ENCODE results near the gene CRACR2A.

CRACR2A gene

DNA sequence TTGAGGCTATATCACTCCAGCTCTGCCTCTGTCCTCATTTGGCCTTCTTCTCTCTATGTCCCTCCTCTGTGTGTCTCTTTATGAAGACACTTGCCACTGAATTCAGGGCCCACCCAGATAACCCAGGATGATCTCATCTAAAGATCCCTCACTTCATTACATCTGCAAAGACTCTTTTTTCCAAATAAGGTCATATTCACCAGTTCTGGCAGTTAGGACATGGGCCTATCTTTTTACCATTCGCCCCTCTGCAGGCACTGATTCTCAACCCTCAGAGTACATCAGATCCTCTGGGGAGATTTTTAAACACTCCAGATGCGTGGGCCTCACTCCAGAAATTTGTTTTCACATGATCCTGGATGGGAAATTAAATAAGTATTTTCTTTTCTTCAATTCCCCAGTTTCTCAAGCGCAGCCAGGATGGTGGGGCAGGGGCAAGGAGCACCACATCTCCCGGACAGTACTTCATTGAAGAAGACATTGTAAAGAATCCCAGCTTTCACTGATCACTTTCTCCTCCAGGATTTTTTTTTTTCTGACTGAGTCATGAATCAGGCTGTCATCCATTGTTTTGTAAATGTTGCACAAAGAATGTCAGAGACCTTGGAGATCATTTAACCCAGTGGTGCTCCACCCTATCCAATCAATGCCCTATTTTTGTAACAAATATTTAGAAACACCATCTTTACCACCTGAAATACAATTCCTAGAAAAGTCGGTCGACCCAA is 27.4 kb downstream of the CRACR2A start:
- no peak for DNase-seq (ENCODE audit: low read depth)

DNA sequence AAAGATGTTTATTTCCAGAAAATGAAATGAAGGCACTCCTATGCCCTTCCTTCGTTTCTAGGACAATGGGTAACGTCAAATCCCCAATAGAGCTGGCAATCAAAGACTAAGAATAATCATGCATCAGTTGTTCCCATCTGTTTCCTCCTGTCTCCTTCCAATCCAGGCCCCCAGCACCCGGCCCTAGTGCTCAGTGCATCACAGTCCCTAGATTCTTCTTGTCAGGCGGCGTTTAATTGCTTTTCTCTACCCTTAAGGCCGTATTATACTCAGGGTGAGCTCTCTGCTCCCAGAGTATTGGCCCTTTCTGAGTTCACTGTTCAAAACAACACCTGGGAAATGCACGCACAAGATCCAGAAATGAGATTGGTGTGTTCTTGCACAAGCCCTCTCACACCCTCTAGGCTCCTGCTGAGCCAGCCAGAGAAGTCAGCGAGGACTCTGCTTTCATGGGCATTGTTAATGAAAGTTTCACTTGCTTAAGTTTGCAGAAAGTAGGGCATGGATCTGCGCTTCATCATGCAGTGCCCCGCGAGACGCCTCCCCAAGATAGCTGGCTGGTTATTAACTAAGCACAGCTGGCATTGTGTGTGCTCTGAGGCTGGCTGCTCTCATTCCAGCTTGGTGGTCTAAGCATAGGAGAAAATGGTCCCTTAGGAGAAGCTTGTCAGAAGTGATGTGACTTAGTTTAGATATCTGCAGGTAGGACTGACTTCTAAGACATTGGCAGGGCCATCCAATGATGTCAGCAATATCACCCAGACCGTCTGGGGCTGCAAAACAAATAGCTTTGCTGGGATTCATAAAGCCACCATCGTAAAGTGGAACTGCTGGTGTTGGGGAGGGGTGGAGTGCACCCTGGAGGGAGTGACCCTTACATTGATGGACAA is 28.7 kb downstream of the CRACR2A start:
- DNase-seq (ENCODE audit: low read depth) = no peak

DNA sequence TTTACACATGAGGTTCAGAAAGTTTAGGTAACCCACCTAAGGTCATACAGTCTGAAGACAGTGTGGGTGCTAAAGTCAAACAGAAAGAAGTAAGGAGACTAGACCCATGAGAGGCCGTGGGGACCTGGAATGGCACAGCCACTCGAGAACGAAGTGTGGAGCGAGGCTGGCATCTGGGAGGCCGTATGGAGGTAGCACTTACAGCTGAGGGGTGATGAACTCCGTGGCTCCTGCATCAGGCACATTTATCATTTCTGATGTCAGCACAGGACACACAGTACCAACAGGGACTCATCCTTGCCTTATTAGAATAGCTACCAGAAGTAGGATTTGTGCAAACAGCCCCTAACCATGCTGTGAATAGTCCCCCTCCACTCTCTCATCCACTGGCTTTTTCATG is 30.5 kb downstream of the CRACR2A start:
- DNase-seq (ENCODE audit: low read depth) = no peak

DNA sequence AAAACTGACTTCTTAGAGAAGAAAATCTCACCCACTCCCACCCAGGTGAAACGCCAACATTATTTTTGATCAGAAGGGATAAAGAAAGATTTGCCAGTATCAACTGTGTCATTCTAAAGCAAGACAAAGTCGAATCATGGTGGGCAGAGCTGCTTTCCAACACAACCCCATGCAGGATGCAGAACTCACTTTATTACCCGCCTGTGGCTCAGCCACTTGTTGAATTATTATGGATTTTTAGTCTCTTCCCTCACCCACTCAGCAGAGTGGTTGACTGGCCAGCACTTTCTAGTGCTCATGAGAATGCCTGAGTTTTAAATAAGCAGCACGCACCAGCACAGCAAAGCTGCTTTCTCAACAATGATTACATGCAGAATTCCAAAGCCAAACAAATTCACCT is 32.1 kb downstream of the CRACR2A start:
- DNase-seq (ENCODE audit: low read depth) = no peak

DNA sequence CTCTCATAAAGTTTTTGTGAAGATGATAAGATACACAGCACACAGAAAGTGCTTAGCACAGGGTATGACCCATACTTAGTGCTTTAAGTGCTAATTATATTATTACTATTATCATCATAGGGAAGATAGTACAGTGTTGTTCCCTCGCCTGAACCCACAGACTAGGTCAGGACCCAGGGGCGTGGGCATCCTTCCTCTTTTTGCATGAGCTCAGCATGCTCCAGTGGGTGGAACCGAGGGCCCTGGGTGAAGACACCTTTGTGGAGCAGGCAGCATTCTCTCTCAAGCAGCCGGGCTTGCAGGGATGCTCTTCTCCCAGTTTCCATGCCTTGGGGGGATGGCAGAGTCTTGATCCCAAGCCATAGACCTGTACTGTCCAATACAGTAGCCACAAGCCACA is 34.8 kb downstream of the CRACR2A start:
- no peak for DNase-seq (ENCODE audit: low read depth)

DNA sequence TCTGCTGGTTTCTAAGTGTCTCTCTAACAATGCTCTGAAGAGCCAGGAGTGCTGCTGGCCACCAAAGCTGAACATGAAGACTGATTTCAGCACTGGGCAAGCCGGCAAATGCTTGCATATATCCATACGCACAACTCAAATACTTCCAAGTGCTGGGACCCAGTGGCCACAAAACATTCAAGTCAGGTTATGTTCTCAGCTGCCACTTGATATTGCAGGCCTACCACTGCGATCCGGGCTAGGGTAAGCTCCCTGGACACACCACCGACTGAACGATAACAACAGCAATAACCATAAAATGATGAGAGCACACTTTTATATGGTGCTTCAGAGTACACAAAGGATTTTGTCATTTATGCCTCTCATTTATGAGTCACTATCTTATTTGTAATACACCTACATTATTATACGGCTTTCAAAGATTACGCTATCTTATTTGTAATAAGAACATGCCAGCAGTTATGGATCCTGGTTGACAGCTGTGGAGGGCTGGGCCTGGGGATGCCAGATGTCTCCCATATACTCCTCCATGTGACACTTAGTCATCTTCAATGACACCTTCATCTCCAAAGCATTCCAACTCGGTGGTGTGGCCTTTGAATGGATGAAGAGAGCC is 35.5 kb downstream of the CRACR2A start:
- no peak for DNase-seq (ENCODE audit: low read depth)

DNA sequence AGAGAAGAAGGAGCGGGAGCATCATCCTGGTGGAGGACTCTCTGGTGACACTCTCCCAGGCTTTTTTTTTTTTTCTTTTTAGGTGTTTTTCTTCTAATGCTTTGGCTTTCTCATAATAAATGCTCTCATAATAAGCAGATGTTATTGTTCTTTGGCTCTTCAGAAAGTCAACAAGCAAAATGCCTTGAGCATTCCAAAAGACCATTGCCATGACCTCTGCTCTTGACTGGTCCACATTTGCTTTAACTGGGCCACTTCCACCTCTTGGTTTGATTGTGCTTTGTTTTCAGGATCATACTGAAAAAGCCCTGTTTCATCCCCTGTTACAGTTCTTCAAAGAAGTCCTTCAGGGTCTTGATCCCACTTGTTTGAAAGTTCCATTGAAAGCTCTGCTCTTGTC is 36.9 kb downstream of the CRACR2A start:
- no peak for DNase-seq (ENCODE audit: low read depth)

DNA sequence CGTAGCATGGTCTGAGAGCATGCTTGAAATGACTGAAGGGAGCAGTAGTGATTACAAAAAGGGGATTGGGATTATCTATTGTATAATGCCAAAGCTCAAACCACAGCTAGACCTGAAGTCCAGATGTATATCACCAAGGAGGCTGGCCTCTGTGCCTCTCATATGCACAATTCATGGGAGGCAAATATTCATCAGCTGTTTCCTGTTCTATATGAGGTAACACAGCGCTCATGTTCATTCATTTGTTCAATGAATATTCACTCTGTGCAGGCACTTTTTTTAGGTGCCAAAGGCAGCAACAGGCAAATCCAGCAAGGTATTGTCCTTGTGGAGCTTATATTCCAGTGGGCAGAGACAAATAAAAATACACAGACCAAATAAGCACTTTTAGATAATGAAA is 39.0 kb downstream of the CRACR2A start:
- no peak for DNase-seq (ENCODE audit: low read depth)

DNA sequence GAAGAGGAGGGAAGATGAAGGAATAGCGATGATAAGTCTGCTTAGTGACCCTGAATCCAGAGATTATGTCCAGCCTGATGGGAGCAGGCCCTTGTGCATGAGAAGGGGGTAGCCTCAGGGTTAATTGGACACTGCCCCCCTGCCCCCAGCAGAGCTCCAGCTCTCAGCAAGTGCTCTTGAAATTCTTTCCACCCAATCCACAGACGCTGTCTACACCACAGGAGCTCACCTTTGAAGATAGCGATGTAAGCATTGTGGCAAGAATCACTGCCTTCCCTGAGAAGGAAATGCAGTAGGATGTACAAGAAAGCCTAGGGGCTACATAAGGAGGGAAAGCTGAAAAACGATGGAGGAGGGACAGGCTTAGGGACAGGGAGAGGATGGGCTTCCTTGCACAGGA is 39.4 kb downstream of the CRACR2A start:
- DNase-seq (ENCODE audit: low read depth) = no peak

DNA sequence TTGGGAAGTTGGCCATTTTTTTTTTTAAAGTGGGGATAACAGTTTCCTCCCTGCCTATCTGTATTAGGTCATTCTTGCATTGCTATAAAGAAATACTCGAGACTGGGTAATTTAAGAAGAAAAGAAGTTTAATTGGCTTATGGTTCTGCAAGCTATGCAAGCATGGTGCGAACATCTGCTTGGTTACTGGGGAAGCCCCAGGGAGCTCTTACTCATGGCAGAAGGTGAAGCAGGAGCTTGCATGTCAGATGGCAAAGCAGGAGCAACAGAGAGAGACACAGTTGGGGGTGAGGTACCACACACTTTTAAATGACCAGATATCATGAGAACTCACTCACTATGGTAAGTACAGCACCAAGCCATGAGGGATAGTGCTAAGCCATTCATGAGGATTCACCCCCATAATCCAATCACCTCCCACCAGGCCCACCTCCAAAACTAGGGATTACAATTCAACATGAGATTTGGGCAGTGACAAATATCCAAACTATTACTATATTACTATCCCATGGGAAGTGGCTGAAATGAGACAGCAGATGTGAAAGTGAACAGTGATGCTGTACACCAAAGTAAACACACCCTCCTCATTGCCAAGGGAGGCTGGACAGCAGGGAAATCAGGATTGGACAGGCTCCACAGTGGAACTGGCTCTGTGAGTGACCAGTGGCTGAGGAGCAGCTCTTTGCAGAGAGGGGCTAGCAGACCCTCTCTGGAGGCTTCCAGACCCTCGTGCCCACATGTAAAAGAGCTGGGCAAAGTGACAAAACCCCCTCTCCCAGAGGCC is 40.5 kb downstream of the CRACR2A start:
- DNase-seq (ENCODE audit: low read depth) = no peak

DNA sequence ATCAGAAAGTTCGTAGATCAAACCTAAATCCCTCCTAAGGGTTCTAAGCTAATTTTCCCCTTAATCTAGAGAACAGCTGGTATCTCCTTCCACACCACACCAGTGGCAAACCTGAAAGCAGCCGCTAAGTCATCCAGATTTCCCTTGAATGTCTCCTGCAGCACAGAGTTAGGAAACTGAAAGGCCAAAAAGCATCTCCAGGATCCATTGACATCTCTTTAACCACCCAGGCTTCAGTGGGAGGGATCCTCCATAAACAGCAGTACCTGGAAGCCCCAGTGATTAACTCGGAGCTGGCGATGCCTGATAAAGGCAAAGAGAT is 47.6 kb downstream of the CRACR2A start:
- no peak for DNase-seq (ENCODE audit: low read depth)

DNA sequence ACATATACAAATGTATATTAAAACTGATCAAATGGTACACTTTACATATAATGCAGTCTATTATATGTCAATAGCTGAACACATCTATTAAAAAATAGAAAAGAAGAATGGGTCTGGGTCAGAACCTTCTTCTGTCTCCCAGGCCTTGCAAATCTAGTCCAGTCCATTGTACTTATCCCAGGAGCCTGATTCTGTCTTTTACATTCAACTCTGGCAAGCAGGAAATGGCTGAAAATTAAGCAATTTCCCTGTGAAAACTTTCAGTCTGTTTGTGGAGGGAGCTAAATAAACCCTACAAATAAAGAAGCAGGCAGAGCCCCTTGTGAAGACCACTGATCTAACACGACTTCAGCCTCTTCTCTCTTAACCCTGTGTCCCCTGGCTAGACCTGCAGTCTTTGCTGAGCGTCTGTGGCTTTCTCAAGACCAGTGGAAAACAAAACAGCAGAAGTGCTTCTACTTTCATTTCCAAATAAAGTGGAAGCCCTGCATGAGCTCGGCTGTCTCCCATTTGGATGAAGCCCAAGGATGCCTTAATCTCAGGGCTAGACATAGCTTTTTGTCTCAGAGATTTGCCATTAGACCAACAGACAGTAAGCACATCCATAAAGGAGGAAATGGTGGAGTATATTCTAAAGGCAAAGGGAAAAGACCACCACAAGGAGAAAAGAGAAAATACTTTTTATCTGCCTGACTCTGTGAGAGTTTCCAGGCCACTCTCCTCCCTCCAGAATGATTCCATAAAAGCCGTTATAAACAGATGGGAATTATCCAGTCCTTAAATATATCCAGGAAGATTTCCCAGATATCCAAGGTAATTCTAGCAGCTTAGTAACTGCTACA is 48.2 kb downstream of the CRACR2A start:
- DNase-seq (ENCODE audit: low read depth) = no peak

DNA sequence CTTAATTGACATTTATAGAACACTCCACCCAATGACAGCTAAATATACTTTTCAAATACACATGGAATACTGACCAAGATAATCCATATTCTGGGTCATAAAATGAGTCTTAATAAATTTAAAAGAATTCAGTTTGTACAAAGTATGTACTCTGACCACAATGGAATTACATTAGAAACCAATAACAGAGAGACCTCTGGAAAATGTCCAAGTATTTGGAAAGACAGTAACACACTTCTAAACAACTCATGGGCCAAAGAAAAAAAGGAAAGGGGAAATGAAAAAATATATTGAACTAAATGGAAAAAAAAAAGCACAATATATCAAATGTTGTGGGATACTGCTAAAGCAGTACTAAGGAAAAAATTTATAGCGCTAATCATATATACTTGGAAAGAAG is 52.0 kb downstream of the CRACR2A start:
- DNase-seq (ENCODE audit: low read depth) = peak; percentile 35

DNA sequence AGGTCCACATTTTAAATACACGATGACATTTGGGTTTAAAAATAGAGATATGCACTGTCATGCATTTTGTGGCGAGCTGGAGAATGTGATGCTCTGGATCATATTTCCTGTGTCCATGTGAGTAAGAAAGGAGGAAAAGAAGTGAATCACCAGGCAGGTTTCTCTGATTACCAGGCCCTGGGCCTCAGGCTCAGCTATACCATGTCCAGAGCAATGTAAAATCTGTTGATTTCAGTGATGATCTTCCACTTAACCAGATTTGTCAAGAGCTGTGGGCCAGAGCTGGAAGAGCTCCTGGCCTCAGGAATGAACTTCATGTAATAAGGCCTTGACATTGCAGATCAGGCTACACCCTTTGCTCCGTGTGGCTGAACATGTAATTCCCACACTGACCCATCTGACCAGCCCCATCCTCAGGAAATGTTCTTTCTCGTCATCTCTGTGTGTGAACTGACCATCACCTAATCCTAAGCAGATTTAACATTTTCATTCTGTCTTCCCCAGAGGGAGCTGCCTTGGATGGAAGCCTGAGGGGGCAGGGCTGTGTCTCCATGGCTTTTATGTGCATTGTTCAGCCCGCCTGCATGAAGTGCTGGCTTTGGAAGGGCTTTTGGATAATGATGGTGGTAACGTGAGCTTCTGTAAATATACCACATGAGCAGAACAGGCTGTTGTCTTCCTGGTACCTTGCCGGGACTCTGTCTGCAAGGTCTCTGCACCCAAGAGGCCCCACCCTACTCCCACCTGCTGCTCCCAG is 54.5 kb downstream of the CRACR2A start:
- DNase-seq (ENCODE audit: low read depth) = peak; percentile 94

DNA sequence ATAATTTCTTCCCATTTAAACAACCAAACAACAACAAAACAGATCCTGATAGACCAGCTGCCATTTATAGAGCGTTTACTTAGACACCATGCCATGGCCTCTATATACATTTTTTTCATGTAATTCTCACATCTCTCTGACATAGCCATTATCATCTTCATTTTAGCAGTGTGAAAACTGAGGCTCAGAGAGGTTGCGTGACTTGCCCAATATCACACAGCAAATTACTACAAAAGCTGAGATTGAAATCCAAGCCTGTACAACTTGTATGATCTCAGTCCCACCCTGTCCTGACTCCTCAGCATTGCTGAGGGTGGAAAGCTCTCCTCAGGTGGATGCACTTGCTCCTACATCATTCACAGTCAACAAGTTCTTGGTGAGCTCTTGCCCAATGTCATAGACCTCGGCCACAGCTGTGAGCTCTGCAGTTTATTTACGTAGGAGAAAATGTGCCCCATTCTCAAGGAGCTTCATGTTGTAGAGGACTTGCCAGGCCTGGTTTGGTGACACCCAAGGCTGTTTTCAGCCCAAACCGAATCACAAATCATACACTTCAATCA is 55.5 kb downstream of the CRACR2A start:
- DNase-seq (ENCODE audit: low read depth) = no peak

DNA sequence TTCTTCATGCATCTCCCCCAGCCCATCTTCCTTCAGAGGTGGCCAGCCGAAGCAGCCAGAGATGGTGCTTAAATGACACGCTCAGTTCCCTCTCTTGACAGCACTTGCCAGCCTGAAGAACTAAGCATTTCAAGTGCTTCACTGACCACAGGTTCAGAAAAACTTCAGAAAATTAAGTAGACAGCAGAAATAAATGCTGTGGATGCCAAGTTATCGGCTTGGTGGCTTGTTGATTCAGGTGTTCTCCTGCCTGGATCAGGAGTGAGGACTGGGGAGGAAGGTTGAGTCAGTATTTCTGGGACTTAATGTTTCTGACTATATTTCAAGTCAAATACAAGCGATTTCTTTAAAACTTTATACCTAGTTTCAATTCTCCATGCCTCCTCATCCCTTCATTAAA is 58.2 kb downstream of the CRACR2A start:
- DNase-seq (ENCODE audit: low read depth) = no peak

DNA sequence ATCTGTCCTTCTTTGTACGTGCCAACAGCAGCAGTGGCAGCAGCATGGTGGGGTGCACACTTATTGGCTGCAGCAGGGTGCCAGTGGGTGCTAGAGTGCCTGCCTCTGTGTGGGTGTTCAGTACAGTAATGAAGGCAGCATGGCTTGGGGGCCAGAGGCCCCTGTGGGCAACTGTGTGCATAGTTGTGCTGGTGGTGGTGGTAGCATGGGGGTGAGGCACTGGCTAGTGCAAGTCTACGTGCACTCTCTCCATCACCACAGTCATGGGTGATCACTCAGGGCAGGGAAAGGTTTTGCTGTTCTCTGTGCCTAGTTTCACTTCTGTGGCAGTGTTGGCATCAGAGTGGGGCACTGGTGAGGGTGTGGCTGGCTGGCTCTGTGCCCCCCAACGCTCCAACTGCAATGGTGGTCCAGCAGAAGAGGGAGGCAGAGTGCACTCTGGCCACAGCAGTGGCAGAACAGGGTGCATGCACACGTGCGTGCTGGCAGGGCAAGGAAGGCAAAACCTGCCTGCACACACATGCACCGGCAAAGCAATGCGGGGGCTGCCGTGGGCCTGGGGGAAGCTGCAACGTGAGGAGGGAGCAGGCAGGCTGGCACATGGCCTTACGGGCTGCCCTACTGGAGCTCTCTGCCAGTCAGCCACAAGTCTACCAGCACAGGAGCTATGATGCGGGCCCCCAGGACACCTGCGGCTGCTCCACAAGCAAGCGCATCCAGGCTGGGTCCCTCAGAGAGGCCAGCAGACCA is 60.1 kb downstream of the CRACR2A start:
- no peak for DNase-seq (ENCODE audit: low read depth)

DNA sequence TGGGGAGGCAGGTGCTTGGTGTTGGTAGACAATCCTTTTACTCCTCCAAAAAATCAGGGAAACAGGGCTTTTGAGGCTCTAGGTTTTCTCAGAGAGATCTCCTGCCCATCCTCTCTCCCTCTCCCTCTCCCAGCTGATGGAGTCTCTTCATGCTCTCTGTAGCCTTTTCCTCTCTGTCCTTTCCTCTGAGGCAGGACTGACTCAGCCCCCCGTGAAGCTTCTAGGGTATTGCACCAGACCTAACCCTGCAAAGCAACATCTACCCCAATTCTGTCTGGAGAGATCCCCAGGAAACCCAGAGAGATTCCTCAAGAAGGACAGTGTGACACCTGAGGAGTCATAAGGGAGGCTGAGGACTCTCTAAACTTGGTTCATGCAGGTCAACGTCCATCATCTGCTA is 66.4 kb downstream of the CRACR2A start:
- no peak for DNase-seq (ENCODE audit: low read depth)

DNA sequence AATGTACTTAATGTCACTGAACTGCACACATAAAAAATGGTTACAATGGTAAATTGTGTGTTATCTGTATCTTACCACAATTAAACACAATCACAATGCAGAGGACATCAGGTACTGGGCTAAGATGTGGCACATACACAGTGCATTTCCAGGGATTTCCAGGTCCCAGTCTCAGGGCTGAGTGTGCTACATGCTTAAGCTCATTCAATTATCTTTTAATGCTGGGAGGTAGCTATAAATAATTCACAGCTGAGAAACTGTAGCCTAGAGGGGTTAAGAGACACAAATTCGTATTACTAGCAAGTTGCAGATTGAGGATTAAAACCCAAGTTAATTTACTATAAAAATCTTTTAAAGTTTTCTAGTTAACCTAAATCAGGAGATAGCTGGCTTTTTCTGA is 67.1 kb downstream of the CRACR2A start:
- no peak for DNase-seq (ENCODE audit: low read depth)
